Limb (tissue), 2 donors: ENCODE measurements around the gene DCLK1.

Experiments used
- DNase-seq, 2 donors: peaks; one replicate each; pipeline ENCODE4 v3.0.0-alpha.2; 2016; ENCODE audit errors: extremely low spot score in 2 of 2

DCLK1 gene

GRCh38 chr13:35792021-35792420, 339.2 kb downstream of the DCLK1 start:
- DNase-seq, result no peak

GRCh38 chr13:35791184-35791851, 339.9 kb downstream of the DCLK1 start:
- DNase-seq, result peak in 1 of 2 donors; percentile 42

- peak in 1 of 2 donors; percentile 74 for DNase-seq
Observed at GRCh38 chr13:35789335-35790165, 341.6 kb downstream of the DCLK1 start.

GRCh38 chr13:35787937-35788336, 343.2 kb downstream of the DCLK1 start:
- DNase-seq, result peak in 1 of 2 donors; percentile 40

- peak in 1 of 2 donors; percentile 61 for DNase-seq
Observed at GRCh38 chr13:35785576-35786303, 345.4 kb downstream of the DCLK1 start.

- DNase-seq, result no peak
Observed at GRCh38 chr13:35784286-35784951, 346.8 kb downstream of the DCLK1 start.

- DNase-seq, result no peak
Observed at GRCh38 chr13:35782793-35783192, 348.4 kb downstream of the DCLK1 start.

- DNase-seq, result no peak
Observed at GRCh38 chr13:35781036-35782000, 349.9 kb downstream of the DCLK1 start.

- no peak for DNase-seq
Observed at GRCh38 chr13:35780613-35781012, 350.6 kb downstream of the DCLK1 start.

- DNase-seq, result no peak
Observed at GRCh38 chr13:35771898-35772297, 359.3 kb downstream of the DCLK1 start.

GRCh38 chr13:35770756-35771297, 360.4 kb downstream of the DCLK1 start:
- no peak for DNase-seq

- no peak for DNase-seq
Observed at GRCh38 chr13:35769812-35770211, 361.4 kb downstream of the DCLK1 start.

- DNase-seq, result peak in 1 of 2 donors; percentile 70
Observed at GRCh38 chr13:35768551-35768950, 362.6 kb downstream of the DCLK1 start.

GRCh38 chr13:35768073-35768472, 363.1 kb downstream of the DCLK1 start:
- no peak for DNase-seq

- no peak for DNase-seq
Observed at GRCh38 chr13:35767256-35767976, 363.8 kb downstream of the DCLK1 start.

GRCh38 chr13:35766663-35767062, 364.5 kb downstream of the DCLK1 start:
- DNase-seq, result no peak

- no peak for DNase-seq
Observed at GRCh38 chr13:35765941-35766340, 365.2 kb downstream of the DCLK1 start.

- no peak for DNase-seq
Observed at GRCh38 chr13:35765366-35765765, 365.8 kb downstream of the DCLK1 start.

- no peak for DNase-seq
Observed at GRCh38 chr13:35764326-35765015, 366.7 kb downstream of the DCLK1 start.
